ENCODE data around the gene GPR173.

The GPR173 gene

DNA sequence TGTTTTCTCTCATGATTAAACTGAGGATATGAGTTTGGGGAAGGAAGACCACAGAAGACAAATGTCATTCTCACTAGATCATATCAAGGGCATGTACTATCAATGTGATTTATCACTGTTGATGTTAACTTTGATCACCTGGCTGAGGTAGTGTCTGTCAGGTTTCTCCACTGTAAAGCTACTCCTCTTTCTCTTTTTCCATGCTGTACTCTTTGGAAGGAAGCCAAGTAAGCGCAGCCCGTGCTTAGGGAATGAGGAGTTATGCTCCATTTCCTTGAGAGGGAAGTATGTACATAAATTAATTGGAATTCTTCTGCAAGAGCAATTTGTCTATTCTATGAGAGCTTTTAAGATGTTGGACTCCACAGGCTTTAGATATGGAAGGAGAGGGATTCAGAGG lies 41.3 kb downstream of the GPR173 start:
- DNase-seq, result no peak

- no peak for DNase-seq
Measured at GRCh38 chrX:53091354-53091753, 42.8 kb downstream of the GPR173 start.

GRCh38 chrX:53093177-53093655 lies 44.6 kb downstream of the GPR173 start:
- peak; percentile 68 for DNase-seq

- DNase-seq, result peak; percentile 93
Measured at GRCh38 chrX:53093748-53094581, 45.4 kb downstream of the GPR173 start, which contains the start of gene KANTR. Gene KANTR, plus strand, starts transcription at chrX:53094142. Its CDS starts 30,131 bp downstream, at chrX:53124273.

DNA sequence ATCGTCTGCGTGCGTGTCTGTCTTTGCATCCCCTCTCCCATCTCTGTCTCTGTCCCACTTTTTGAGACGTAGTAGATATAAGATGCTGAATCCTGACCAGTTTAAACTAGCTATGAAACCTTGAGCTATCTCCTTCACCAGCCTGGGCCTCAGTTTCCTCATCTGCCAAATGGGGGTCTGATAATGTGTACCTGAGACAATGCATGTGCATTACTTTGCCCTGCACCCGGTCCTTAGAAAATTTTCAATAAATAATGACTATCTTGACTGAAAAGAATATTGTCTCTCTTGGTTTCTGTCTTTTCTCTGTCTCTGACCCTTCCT lies 46.0 kb downstream of the GPR173 start:
- DNase-seq, result no peak

GRCh38 chrX:53095796-53096195 lies 47.2 kb downstream of the GPR173 start:
- DNase-seq, result no peak

- DNase-seq, result no peak
Measured at GRCh38 chrX:53114864-53115549, 66.4 kb downstream of the GPR173 start.

DNA sequence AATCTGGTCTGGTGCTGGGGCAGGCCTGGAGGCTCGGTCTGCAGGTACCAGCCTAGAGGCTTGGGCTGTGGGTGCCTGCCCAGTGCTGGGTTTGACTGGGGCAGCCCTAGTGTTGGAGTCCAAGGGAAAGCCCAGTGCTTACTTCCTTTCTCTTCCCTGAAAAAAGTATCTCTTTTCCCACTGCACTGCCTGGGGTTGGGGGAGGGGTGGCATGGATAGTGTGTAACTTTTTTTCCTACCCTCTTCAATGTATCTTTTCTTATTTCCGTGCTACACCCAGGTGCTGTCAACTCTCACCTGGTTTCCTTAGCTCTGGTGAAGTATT lies 66.9 kb downstream of the GPR173 start:
- DNase-seq, result no peak

DNA sequence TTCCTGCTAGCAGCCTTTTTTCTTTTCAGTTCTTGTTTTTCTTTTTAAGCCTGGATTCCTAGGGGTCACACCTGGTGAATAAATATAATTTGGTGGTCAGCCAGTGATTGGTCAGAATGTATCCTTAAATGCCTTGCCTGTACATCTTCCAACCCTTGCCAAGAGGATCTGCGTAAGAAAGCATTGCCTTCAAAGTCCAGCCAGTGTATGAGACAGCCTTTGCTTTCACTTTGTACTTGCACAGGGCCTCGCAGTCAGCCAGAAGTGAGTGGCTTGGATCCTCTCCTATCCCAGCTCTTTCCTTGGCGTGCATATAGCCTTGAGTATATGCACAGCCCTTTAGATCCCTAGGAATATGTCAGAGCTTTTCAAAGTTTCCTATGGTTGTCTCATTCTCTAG lies 67.5 kb downstream of the GPR173 start:
- DNase-seq, result no peak

DNA sequence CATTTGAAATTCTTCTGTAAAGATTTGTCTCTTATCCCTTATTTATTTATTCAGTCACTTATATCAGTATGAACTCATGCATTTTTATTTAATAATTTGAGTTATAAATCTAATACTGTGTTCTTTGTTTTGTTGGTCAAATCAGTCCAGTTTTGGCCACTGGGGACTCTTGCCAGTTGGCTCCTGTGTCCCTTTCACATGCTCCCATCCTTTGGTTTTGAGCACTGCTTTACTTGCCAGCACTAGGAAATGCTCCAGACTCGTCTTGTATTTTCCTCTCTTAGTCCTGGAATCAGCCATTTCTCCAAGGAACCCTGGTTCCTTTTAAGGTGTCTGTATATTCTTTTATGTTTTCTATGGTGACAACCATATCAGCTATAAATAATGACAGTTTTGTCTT lies 73.4 kb downstream of the GPR173 start:
- no peak for DNase-seq

GRCh38 chrX:53125506-53125905 lies 76.9 kb downstream of the GPR173 start:
- no peak for DNase-seq

DNA sequence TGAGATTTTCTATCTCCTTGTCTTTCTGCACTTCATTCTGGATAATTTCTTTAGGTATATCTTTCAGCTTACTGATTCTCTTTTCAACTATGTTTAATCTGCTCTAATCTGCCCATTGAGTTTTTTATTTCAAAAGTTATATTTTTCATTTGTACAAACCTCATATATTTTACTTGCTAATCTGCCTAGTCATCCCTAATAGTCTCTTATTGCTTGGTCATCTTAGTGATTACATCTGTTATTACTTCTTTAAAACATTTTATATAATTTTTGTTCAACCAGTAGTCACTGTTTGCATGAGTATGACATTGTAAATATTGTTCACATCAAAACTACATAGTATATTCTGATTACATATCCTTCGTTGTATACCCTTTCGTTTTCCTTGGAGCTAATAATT lies 77.8 kb downstream of the GPR173 start:
- DNase-seq, result no peak

GRCh38 chrX:53128097-53128749 lies 79.6 kb downstream of the GPR173 start:
- DNase-seq, result no peak

Data from inflammatory macrophage treated with lipopolysaccharide for 4 hours (primary cell).